HG03558 (cell line): ENCODE measurements around the gene PRELP.
"Not testable (repeated sequence)": the region's sequence is repeated elsewhere in the genome, so short reads cannot be mapped to it uniquely, and the experiment has no call there.

ENCODE experiments used
- ATAC-seq: cut with Tn5 transposase; IDR thresholded peaks from one replicate; pipeline ENCODE4 v1.9.1; 2021; ENCODE audit warnings: moderate number of reproducible peaks; ENCODE audit not compliant: unreplicated experiment; ENCODE audit errors: extremely low read depth

PRELP gene

GRCh38 chr1:203475012-203475981, at the start of gene PRELP:
TSS of gene PRELP (plus strand) at chr1:203475806. CDS start at chr1:203483185, 7,379 bp downstream.
- ATAC-seq: no peak

GRCh38 chr1:203426366-203426765, 49.2 kb upstream of the PRELP start:
- ATAC-seq: no peak

DNA sequence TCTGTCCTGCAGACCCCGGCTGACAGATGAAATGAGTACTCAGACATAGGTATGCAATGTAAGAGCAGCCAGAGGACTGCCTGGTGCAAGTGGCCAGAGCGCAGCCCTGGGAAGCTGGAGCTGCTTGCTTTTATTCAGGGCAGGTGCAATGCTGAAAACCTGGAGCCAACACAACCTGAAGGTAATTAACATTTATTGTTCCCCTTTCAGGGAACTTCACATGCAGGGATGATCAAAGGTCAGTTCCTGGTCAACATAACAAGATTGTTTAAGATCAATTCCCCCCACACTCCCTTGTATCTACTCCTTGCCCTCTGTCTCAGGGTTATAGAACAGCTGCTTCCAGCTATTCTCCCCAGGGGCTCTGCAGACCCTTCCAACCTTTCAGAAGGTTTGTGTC, 48.7 kb upstream of the PRELP start:
- ATAC-seq: no peak

GRCh38 chr1:203427451-203427850, 48.2 kb upstream of the PRELP start:
- ATAC-seq: no peak

DNA sequence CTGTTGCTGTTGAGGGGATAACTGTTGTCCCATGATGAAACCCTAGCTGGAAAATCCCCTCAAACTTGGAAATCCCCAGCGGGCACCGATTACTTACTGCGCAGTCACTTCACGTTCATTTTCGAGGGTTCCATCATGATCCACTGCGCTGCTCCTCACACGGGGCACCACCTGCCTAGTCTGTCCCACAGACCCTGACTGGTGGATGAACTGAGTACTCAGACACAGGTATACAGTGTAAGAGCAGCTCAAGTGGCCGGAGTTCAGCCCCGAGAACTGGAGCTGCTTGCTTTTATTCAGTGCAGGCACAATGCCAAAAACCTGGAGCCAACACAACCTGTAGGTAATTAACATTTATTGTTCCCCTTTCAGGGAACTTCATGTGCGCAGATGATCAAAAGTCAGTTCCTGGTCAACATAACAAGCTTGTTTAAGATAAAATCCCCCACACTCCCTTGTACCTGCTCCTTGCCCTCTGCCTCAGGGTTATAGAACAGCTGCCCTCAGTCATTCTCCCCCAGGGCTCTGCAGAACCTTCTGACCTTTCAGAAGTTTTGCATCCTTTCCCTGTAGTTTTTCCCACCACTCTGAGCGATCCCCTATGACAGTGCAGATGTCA, 46.5 kb upstream of the PRELP start:
- no peak for ATAC-seq

DNA sequence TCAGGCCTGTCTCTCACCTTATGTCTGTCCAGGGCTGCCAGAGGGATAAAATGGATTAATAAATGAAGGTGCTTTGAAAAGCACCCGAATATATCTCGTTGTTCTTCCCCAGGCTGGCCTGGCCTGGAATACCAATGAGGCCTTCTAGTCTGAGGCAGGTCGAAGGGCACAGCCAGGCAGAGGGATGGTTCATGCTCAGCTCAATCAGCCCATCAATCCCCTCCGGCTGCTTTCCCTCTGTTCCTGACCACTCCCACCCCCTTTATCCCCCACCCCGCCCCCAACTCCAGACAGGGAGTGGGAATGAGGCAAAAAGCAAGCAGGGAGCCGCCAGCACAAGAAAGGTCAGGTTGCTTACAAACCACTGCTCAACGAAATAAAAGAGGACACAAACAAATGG, 40.0 kb upstream of the PRELP start:
- ATAC-seq: no peak

- ATAC-seq: no peak
These were observed 37.8 kb upstream of the PRELP start for GRCh38 chr1:203437696-203438315.

DNA sequence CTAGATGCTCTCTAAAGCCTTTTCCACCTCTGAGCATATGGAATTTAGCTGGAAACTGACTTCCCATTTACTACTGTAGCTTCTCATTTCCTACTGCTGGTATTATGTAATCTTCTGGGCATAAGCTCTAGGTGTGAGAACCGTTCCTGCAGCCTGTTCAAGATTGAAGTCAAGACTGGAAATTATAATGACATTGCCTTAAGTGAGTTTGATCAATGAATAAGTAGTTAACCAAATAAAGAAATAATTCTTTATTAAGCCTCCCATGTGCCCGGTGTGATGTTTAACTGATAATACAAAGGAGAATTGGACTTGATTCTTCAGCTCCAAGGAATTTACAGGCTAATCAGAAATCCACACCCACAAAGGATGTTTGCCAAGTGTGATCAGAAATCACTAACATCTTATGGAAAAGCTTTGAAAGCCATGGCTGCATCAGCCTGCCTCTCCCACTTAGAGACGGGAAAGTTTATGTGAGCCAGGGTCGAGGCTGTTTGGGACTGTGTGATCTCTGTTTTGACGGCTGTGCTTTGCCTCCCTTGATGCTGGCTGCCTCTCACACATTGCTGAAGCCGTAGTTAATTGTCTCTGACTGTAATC, 36.4 kb upstream of the PRELP start:
- ATAC-seq: no peak

DNA sequence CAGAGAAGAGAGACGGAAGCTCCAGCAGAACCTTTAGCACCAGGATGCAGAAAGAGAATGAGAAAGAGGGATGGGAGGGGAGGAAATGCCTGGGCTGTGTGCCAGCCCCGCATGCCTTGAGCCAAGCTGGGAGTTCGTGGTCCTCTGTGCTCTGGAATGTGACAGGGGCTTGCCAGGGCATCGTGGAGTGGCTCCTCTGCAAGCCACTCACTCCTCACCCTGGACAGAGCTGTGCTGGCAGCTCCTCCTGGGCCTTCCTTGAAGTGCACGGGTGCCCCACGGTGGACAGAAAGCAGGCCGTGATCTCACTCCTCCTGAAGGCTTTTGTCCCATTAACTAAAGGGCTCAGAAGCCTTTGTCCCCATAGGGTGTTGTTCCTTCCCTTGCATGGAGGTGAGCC, 34.8 kb upstream of the PRELP start:
- ATAC-seq: no peak

DNA sequence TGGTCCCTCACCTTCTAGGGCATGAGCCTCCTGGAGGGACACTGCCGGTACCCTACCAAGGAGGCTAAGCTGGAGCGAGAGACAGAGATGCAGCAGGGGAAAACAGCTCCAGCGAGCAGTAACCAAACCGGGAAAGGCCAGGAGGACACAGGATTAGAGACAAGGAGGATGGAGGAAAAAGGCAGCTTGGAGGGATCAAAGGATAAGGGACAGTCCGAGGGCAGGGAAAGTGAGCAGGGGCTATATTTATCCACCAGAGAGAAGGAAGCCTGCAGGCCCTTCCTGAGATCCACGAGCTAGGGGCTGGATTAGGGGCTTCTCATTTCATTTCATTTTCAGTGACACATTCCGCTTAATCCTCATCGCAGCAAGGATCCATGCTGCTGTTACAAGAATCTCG, 33.8 kb upstream of the PRELP start:
- ATAC-seq: no peak

GRCh38 chr1:203442821-203443220, 32.8 kb upstream of the PRELP start:
- no peak for ATAC-seq

DNA sequence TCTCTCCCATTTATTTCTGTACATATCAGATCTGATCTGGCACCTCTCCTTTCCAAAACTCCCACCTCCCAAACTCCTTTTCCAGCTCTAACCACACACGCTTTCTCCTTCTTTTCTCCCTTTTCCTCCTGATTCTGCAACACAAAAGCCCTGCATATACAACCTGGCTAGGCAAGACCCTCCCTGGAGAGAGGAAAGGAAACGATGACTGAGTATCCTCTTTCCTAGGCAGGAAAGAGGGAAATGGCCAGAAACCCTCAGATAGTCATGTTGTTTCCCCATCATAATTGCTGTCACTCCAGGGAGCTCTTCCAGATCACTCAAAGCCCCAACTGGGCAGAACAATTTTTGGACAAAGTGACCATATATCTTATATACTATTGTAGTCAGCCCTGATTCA, 32.3 kb upstream of the PRELP start:
- no peak for ATAC-seq

GRCh38 chr1:203444171-203444576, 31.4 kb upstream of the PRELP start:
- no peak for ATAC-seq

GRCh38 chr1:203447151-203447550, 28.5 kb upstream of the PRELP start:
- no peak for ATAC-seq

DNA sequence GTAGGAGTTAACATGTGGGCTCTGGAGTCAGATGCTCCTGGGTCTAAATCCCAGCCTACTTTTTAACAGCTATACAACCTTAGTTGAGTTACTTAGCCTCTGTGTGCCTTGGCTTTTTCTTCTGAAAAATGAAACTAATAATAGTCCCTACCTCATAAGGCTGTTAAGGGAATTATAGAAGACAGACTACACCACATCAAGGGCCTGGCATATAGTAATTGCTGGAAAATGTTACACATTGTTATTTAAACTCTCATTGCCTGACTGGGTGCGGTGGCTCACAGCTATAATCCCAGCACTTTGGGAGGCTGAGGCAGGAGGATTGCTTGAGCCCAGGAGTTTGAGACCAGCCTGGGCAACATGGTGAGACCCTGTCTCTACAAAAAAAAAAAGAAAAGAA, 28.0 kb upstream of the PRELP start:
- ATAC-seq: not testable (repeated sequence)

DNA sequence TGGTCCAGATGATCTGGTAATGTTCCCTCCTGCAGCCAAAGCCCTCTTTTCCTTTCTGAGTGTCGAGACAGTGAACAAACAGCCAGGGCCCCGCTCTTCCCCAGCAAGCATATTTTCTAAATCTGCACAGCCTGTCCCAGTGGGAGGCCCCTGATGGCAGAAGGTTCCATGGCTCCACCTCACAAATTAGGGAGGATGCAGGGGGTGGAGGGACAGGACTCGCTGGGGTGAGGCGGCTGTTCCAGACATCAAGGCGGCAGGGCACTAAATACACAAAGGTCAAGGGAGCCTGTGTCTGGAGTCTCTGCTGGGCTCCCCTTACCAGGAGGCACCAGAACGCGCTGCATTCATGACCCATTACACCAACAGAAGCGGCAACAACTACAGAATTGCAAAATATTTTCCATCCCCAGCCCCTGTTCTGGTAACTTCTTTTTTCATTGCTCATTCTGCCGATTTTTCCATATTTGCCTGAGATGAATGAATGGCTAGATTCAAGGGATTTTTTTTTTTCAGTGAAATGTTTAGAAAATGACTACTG, 27.0 kb upstream of the PRELP start:
- no peak for ATAC-seq

GRCh38 chr1:203450001-203450400, 25.6 kb upstream of the PRELP start:
- no peak for ATAC-seq

DNA sequence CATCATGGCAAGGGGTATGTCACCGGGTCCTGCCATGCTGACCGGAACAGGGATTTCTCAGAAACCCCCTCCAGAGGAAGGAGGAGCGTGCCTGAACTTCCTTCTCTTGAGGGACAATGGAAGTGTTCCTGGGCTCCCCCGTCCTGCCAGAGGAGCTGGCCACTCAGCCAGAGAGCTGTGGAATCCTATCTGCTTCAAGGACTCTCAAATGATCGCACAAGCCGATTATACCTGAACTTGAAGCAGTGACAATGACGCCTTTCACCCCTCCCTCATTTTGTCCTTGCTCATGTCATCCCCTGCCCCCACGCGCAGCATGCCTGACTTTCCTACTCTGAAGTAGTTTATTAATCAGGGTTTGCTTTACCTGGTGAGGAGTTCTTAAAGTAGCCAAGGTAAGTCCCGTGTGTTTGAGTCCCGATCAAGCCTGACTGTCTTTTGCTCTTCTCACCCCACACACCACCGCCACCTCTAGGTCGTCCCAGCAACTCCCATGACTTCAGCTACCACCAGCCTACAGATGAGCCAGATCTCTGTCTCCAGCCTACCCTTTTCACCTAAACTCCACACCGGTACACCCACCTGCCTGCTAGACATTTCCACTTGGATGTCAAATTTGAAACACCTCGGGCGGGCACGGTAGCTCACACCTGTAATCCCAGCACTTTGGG, 25.0 kb upstream of the PRELP start:
- ATAC-seq: no peak

- ATAC-seq: no peak
These were observed 23.5 kb upstream of the PRELP start for GRCh38 chr1:203451836-203452784.
